HEK293T (cell line): ENCODE data around the gene CAMKK1.

Experiments used
- CTCF ChIA-PET: fragments of 350-600 bp; formaldehyde crosslinking; extraction: SDS; loops from one replicate; lab custom pipeline; 2021; ENCODE audit warnings: antibody characterized with exemption, inconsistent platforms; lab: Yijun Ruan, JAX
- POLR2A ChIA-PET: fragments of 350-600 bp; formaldehyde crosslinking; extraction: SDS; loops from one replicate; lab custom pipeline; 2020; ENCODE audit warnings: antibody characterized with exemption, inconsistent platforms; lab: Yijun Ruan, JAX
- DNase-seq: peaks from one replicate; pipeline ENCODE4 v3.0.0; 2012; ENCODE audit warnings: mixed read lengths; ENCODE audit errors: extremely low spot score
- ARNT ChIP-seq: fragments of 450-650 bp; IDR thresholded peaks from 2 replicates; pipeline ENCODE4 v1.6.1; 2017; ENCODE audit warnings: mild to moderate bottlenecking
- BHLHE40 ChIP-seq: fragments of 450-650 bp; IDR thresholded peaks from 2 replicates; pipeline ENCODE4 v1.6.1; 2016; ENCODE audit warnings: mild to moderate bottlenecking, moderate library complexity, borderline replicate concordance
- CTBP1 ChIP-seq: fragments of 450-650 bp; IDR thresholded peaks from 2 replicates; pipeline ENCODE4 v1.6.1; 2016; ENCODE audit warnings: borderline replicate concordance
- ELF4 ChIP-seq: fragments of 450-650 bp; IDR thresholded peaks from 2 replicates; pipeline ENCODE4 v1.6.1; 2017; ENCODE audit warnings: antibody characterized with exemption
- FOXA1 ChIP-seq: fragments of 450-650 bp; IDR thresholded peaks from 2 replicates; pipeline ENCODE4 v1.6.1; 2016; ENCODE audit warnings: mild to moderate bottlenecking
- FOXK2 ChIP-seq: fragments of 450-650 bp; IDR thresholded peaks from 2 replicates; pipeline ENCODE4 v1.6.1; 2016; ENCODE audit warnings: mild to moderate bottlenecking
- FOXM1 ChIP-seq: fragments of 450-650 bp; IDR thresholded peaks from 2 replicates; pipeline ENCODE4 v1.6.1; 2017; ENCODE audit warnings: mild to moderate bottlenecking, borderline replicate concordance
- HDGF ChIP-seq: fragments of 450-650 bp; IDR thresholded peaks from 2 replicates; pipeline ENCODE4 v1.6.1; 2017; ENCODE audit warnings: antibody characterized with exemption, borderline replicate concordance
- L3MBTL2 ChIP-seq: fragments of 450-650 bp; conservative IDR thresholded peaks from 2 replicates; pipeline ENCODE4 v1.6.1; 2016; ENCODE audit warnings: mild to moderate bottlenecking
- LEF1 ChIP-seq: fragments of 450-650 bp; IDR thresholded peaks from 2 replicates; pipeline ENCODE4 v1.6.1; 2017; ENCODE audit warnings: mild to moderate bottlenecking, borderline replicate concordance
- NFRKB ChIP-seq: fragments of 450-650 bp; IDR thresholded peaks from 2 replicates; pipeline ENCODE4 v1.6.1; 2016; ENCODE audit warnings: mild to moderate bottlenecking, moderate library complexity
- PKNOX1 ChIP-seq: fragments of 450-650 bp; IDR thresholded peaks from 2 replicates; pipeline ENCODE4 v1.6.1; 2016
- SP1 ChIP-seq: fragments of 450-650 bp; IDR thresholded peaks from 2 replicates; pipeline ENCODE4 v1.6.1; 2017
- SUZ12 ChIP-seq: fragments of 450-650 bp; IDR thresholded peaks from 2 replicates; pipeline ENCODE4 v1.6.1; 2016; ENCODE audit warnings: mild to moderate bottlenecking
- TARDBP ChIP-seq: fragments of 450-650 bp; IDR thresholded peaks from 2 replicates; pipeline ENCODE4 v1.6.1; 2016
- ZNF384 ChIP-seq: fragments of 450-650 bp; IDR thresholded peaks from 2 replicates; pipeline ENCODE4 v1.6.1; 2016

Gene CAMKK1

DNA sequence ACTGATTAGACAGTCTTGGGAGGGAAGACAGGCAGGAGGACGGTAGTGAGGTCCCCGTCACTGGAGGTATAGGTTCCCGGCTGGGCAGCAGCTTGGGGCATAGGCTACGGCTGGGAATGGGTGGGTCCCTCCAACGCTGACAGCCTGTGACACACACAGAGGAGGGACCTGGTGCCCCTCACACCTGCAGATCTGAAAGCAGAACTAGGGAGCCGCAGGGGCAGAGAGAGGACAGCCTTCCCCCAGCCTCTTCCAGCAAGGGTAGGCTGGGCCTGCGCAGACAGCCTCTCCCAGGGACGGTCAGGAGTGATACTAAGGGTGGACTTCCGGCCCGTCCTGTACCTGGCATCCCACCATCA, 21.4 kb upstream of the CAMKK1 start:
- CTCF ChIA-PET, result interaction anchor here (0.5 to 2.0 kb wide), 19 partner anchors 8 to 177 kb away, joined by 3 to 12 read pairs (median 5); partner anchors contain the start of gene CAMKK1
- POLR2A ChIA-PET, result no interaction called here
- TF ChIP-seq PKNOX1, result no peak
- no peak for TF ChIP-seq HDGF
- DNase-seq, result no peak

GRCh38 chr17:3913531-3914311, 20.9 kb upstream of the CAMKK1 start:
- TF ChIP-seq LEF1 (no peak), FOXM1 (no peak), ELF4 (no peak), BHLHE40 (no peak), CTBP1 (no peak), NFRKB (no peak), ZNF384 (no peak), FOXA1 (no peak), PKNOX1 (no peak), HDGF (no peak), SUZ12 (no peak), TARDBP (no peak), ARNT (no peak), SP1 (no peak)
- ChIA-PET POLR2A (no interaction called here), CTCF (interaction anchor here (0.5 to 2.0 kb wide), 20 partner anchors 9 to 176 kb away, joined by 3 to 12 read pairs (median 4); partner anchors contain the start of gene CAMKK1)
- DNase-seq, result peak; percentile 87

GRCh38 chr17:3912827-3913226, 20.0 kb upstream of the CAMKK1 start:
- POLR2A ChIA-PET, result no interaction called here
- CTCF ChIA-PET, result interaction anchor here (1.0 to 2.0 kb wide), 3 partner anchors 12 to 22 kb away, joined by 3 to 7 read pairs (median 6); no protein-coding TSS in a partner anchor

GRCh38 chr17:3911271-3912053, 18.6 kb upstream of the CAMKK1 start:
- DNase-seq, result no peak
- POLR2A ChIA-PET, result no interaction called here
- TF ChIP-seq PKNOX1 (peak; percentile 81), ELF4 (no peak), CTBP1 (no peak)
- CTCF ChIA-PET, result no interaction called here

More at GRCh38 chr17:3912827-3913226, 20.0 kb upstream of the CAMKK1 start:
- DNase-seq, result no peak
- TF ChIP-seq L3MBTL2 (no peak), SUZ12 (no peak), PKNOX1 (no peak), TARDBP (no peak), FOXM1 (no peak), BHLHE40 (no peak), FOXA1 (no peak), CTBP1 (no peak), ZNF384 (no peak), SP1 (no peak), FOXK2 (no peak), LEF1 (no peak), NFRKB (no peak), ELF4 (no peak), ARNT (no peak), HDGF (no peak)

DNA sequence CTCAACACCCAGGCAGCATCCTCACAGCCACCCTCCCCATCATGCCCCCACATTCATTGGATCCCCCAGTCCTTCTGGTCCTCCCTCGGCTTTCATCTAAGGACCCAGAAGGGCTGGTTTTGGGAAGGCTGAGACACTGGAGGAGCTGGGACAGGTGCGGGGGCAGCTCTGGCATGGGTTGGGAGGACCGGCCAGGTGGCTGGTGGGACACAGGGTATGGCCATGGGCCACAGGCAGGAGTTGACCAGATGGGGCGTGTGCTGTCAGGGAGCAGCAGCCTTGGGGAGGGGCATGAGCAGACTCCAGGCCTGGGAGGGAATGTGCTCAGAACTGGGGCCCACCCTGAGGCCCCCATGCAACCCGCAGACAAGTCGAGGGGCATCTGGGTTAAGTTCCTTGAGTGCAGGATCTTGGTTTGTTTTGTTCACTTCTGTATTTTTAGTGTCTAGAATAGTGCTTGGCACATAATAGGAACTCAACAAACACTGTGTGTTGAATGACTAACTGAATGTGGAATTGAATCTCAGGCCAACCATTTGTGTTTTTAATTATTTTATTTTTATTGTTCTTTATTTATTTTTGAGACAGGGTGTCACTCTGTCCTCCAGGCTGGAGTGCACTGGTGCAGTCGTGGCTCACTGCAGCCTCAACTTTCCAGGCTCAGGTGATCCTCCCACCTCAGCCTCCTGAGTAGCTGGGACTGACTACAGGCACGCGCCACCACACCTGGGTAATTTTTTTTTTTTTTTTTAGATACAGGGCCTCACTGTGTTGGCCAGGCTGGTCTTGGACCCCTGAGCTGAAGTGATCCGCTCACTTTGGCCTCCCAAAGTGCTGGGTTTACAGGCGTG, 17.8 kb upstream of the CAMKK1 start:
- ChIA-PET CTCF (interaction anchor here (0.7 kb wide), 1 partner anchor 56 kb away, joined by 5 read pairs; no protein-coding TSS in a partner anchor), POLR2A (no interaction called here)
- no peak for TF ChIP-seq SUZ12
- no peak for TF ChIP-seq SP1
- TF ChIP-seq CTBP1, result no peak
- no peak for DNase-seq
